HG03135 (cell line): ENCODE measurements around the gene BDH1.
"Not testable (repeated sequence)": the region's sequence is repeated elsewhere in the genome, so short reads cannot be mapped to it uniquely, and the experiment has no call there.

Source experiments
- ATAC-seq: cut with Tn5 transposase; IDR thresholded peaks from one replicate; pipeline ENCODE4 v1.9.1; 2021; ENCODE audit warnings: mild to moderate bottlenecking, moderate library complexity; ENCODE audit not compliant: unreplicated experiment

BDH1 gene

GRCh38 chr3:197580253-197580691 is 24.5 kb upstream of the BDH1 start:
- no peak for ATAC-seq

- ATAC-seq: no peak
These were observed 22.6 kb upstream of the BDH1 start for GRCh38 chr3:197578376-197578775.

- ATAC-seq: no peak
These were observed 21.8 kb upstream of the BDH1 start for GRCh38 chr3:197577366-197578074.

DNA sequence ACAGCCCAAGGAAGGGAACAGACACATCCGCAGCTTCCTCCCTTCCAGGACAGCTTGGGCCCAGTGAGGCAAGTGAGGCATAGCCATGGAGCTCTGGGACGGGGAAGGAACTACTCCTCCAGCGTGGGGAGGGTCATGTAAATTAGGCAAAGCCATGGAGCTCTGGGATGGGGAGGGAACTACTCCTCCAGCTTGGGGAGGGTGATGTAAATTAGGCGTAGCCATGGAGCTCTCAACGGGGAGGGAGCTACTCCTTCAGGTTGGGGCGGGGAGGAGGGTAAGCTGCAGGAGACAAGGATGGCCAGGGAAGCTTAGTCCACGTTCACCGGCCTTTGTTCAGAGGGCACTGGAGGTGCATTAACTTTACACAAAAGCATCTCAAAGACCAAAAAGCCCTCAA is 21.1 kb upstream of the BDH1 start:
- ATAC-seq: no peak

DNA sequence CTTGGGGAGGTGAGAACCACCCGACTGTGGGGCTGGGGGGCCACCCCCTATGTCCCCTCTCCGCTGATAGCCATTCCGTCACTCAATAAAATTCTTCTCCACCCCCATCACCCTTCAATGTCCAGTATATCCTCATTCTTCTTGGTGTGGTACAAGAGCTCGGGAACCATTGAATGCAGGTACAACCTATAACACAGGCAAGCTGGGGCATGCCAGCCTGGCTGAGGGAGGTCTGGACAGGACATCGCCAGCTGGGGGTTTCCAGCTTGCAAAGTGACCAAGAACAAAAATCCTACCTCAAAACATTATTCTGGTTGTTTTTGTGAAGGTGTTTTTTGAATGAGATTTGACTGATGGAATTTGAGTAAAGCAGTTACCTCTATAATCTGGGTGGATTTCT is 19.6 kb upstream of the BDH1 start:
- ATAC-seq: no peak

- ATAC-seq: not testable (repeated sequence)
These were observed 18.7 kb upstream of the BDH1 start for GRCh38 chr3:197574396-197574991.

- ATAC-seq: no peak
These were observed 17.4 kb upstream of the BDH1 start for GRCh38 chr3:197573048-197573767.

GRCh38 chr3:197571880-197572172 is 16.1 kb upstream of the BDH1 start:
- ATAC-seq: not testable (repeated sequence)

GRCh38 chr3:197571074-197571879 is 15.5 kb upstream of the BDH1 start:
- not testable (repeated sequence) for ATAC-seq

GRCh38 chr3:197569433-197569832 is 13.7 kb upstream of the BDH1 start:
- not testable (repeated sequence) for ATAC-seq

- ATAC-seq: no peak
These were observed 12.3 kb upstream of the BDH1 start for GRCh38 chr3:197567904-197568681.

DNA sequence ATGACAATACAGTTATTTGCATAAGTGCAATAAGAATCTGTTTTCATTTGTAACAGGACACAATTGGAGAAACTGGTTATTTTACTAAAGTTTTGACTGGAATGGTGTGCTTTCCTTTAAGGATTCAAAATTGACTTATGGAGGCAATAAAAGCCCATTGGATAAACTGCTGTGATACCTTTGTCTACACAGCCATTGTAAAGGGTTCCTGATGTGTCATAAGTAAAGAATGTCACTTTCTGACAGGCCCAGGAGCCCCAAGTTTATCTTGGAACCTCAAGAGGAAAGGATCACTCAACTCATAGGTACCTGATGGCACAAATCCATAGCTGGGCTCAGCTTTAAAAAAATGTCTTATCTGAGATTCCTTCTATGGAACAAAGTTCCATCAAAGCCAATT is 10.4 kb upstream of the BDH1 start:
- not testable (repeated sequence) for ATAC-seq

DNA sequence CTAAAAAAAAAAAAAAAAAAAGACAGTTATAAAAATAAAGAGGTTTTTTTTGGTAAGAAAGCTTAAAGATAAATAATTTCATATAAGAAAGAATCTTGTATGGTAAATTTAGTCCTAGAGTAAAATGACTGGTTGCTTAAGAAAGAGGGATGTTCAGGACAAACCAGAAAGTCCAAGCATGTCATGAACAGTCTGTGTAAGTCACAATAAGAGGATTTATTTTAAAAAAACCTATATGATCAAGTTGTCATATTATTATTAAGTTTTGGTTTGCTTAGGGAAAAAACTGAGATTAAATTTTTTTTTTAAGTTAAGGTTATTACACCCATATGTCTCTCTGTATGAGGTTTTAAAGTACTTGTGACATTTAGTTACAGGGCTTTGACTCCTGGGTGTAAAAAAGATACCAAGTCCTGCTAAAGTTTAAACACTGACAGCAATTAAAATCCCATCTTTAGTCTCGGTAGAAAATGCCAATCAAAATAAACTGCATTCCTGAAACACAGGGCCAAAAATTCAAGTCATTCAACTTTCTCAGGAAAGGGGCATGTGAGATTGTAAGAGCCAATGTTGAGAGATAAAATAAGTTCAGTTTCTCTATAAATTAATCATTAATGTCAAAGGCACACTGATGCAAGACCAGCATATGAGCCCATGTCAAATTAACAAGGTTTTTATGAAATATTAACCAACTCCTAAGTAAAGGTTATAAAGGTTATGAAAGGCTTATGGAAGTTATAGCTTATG is 8.5 kb upstream of the BDH1 start:
- ATAC-seq: no peak

DNA sequence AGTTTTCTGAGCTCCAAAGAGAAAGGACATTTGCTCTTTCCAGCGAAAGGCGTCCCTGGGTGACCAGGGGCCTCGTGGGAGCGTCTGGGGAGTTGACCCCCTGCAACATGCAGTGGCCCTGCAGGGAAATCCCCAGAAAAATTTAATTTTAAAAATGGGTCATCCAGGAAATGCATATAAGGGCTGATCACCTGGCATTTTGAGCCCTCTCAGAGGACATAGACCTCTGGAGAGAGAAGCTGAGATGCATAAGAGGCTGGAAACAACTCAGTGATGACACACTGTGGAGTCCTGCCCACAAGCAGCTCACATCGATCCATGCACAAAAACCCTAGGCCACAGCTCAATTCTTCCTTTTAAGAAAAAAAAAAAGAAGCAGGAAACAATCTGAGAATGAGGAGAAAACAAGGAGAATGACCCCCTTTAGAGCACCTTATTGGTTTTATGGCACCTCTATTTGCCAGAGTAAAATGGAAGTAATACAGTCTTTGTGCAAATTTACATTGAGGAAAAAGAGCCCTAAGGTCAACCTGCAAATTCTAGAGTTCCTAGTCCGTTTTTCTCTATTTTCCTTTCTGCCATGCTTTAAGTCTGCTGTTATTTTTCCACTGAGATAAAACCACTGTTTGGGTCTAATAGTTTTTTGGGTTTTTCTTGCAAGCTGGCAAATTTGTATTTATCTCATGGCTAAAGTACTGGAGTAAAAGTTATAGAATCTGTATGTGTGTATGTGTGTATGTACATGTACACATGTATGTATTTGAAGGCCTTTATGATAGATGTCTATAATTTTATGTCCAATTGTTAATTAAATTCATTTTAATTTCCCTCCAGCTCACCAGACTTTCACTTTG is 6.9 kb upstream of the BDH1 start:
- ATAC-seq: no peak

GRCh38 chr3:197561926-197562325 is 6.2 kb upstream of the BDH1 start:
- no peak for ATAC-seq

GRCh38 chr3:197559651-197560050 is 3.9 kb upstream of the BDH1 start:
- no peak for ATAC-seq

DNA sequence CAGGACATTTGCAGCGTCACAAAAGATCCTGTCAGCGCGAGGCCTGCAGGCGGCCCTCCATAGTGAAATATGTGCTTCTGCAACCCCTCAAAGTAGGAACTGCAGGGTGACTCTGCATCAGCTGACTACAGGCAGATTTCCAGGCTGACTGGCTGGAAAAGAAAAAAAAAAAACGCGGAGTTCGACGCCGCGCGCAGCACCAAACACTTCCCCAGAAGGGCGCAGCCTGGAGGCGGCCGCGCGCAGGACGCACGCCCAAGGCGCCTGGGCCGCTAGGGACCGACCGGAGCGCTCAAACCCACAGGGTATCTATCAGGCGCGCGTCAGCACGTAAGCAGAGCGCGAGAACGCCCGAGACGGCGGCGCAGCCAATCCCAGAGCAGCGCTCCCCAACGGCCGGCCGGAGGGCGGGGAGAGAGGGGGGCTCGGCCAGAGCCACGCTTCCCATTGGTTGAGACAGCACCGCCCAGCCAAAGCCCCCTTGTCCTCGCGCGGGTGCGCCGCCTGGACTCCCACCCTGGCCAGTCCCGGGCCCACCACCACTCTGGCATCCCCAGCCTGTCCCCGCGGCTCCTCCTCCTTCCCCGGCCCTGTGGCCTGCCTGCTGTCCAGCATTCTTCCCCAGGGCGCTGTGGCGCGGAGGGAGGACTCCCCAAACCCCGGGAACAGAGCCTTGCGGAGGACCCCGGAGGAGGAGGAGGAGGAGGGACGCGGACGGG is 1.0 kb downstream of the BDH1 start:
- peak; percentile 94 for ATAC-seq

- peak; percentile 3 for ATAC-seq
These were observed 1.6 kb downstream of the BDH1 start for GRCh38 chr3:197554196-197554561.
